HG02763 (cell line): ENCODE data around the gene HERPUD1.
"Not testable (repeated sequence)": the region's sequence is repeated elsewhere in the genome, so short reads cannot be mapped to it uniquely, and the experiment has no call there.

Experiments used
- ATAC-seq: cut with Tn5 transposase; IDR thresholded peaks from one replicate; pipeline ENCODE4 v1.9.1; 2021; ENCODE audit warnings: mild to moderate bottlenecking, moderate library complexity; ENCODE audit not compliant: unreplicated experiment

HERPUD1 gene, protein sequence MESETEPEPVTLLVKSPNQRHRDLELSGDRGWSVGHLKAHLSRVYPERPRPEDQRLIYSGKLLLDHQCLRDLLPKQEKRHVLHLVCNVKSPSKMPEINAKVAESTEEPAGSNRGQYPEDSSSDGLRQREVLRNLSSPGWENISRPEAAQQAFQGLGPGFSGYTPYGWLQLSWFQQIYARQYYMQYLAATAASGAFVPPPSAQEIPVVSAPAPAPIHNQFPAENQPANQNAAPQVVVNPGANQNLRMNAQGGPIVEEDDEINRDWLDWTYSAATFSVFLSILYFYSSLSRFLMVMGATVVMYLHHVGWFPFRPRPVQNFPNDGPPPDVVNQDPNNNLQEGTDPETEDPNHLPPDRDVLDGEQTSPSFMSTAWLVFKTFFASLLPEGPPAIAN

DNA sequence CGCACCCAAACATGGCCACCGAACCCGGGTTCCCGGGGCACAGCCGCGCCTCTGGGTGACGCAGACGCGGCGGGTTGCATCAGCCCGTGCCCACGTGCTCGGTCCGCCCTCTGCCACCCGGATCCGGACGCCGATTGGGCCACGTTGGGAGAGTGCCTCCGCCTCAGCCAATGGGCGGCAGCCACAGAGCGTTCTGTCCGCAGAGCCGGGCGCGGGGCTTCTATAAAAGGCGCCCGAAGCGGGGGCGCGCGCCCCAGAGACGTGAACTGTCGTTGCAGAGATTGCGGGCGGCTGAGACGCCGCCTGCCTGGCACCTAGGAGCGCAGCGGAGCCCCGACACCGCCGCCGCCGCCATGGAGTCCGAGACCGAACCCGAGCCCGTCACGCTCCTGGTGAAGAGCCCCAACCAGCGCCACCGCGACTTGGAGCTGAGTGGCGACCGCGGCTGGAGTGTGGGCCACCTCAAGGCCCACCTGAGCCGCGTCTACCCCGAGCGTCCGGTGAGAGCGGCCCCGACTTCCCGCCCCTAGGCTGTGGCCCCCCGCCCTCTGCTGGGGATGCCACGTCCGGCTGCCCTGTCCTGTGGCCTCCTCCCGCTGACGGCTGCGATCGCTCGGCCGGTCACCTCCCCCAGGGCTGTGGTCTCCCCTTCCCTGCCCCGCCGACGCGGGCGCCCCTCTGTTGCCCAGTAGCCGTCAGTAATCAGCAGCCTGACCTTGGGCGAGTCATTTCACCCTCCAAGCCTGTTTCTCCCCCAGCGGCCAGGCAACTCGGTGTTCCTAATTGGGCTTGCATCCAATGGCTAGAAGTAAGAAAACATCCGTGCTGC, at the start of gene HERPUD1:
Gene HERPUD1, plus strand, starts transcription at position 251 of the 829 bp plus-strand sequence. Its CDS starts 103 bp downstream, at position 354.
- peak; percentile 91 for ATAC-seq

DNA sequence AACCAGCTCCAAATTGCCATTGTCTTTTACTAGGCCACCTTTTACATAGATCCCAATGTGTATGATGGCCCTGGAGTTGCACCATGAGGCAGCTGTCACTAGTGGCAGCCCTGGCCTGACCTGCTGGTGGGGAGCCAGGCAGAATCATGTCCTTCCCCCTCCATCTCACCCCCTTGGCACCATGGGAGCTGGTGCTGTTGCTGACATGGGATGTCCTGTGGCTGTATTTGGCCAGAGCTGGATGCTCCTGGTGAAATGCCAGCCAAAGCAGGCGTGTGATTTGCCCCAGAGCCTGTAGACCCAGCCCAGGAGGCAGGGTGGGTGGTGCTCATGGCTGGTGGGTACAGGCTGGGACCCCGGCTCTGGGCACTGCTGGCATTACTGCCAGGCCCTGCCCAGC, 48.4 kb upstream of the HERPUD1 start:
- no peak for ATAC-seq

DNA sequence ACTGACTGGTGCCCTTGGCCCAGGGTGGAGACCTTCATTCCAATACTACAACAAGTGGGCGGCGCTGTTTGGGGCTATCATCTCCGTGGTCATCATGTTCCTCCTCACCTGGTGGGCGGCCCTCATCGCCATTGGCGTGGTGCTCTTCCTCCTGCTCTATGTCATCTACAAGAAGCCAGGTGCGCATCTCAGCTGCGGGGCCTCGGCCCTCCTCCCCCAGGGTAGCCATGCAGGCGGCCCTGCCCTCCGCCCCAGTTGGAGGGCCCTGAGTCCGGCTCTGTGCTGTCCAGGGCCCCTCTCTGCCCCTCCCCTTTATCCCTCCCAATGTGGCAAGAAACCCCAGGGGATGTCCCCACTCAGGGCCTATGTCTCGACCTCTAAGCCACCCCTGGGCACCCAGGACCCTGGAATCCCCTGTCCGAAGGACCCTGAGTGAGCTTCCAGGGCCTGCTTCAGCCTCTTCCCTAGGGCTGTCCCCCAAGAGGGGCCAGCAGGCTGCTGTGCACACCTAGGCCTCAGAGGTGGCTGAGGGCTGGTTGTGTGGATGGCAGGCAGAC, 47.8 kb upstream of the HERPUD1 start:
- no peak for ATAC-seq

GRCh38 chr16:56884929-56885328, 47.0 kb upstream of the HERPUD1 start:
- not testable (repeated sequence) for ATAC-seq

DNA sequence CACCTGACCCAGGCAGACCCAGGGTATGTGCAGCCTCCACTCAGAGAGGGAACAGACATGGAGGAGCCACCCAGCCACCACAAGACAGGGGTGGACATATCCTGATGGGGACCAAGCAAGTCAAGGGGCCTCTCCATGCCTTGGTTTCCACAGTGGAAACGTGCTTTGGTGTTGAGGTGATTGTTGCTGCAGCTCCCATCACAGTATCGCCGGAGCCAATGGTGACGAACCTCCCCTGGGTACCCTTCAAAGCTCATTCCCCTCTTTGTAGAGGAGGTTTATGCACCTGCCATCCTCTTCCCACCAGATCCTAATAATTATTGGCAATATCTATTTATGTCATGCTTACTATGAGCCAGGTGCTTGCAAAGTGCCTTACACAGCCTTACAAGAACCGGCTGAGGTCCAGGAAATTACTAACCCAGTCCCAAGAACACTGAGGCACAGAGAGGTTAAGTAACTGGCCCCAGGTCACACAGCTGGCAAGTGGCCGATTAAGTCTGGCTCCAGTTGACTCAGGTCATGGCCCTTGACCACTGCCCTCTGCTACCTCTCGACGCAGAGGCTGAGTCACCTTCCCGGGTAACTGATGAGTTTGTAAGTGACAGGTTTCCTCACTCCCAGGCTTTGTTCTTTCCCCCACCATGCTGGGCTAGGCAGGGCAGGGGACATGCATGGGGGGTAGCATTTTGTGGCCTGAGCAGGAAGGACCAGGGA, 46.3 kb upstream of the HERPUD1 start:
- ATAC-seq = no peak

DNA sequence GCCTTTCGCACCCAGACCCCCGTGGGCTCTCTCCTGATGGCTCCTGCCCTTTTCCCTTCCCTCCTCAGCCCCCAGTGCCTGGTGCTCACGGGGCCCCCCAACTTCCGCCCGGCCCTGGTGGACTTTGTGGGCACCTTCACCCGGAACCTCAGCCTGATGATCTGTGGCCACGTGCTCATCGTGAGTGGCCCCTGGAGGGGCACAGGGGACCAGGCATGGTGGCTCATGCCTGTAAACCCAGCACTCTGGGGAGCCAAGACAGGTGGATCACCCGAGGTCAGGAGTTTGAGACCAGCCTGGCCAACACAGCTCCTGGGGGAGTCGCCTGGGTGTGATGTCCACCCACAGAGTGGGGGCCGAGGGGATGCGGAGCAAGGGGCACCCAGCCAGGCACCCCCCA, 45.6 kb upstream of the HERPUD1 start:
- no peak for ATAC-seq

GRCh38 chr16:56886826-56887225, 45.1 kb upstream of the HERPUD1 start:
- ATAC-seq = no peak

GRCh38 chr16:56888806-56889205, 43.1 kb upstream of the HERPUD1 start:
- no peak for ATAC-seq

GRCh38 chr16:56889206-56889605, 42.7 kb upstream of the HERPUD1 start:
- no peak for ATAC-seq

DNA sequence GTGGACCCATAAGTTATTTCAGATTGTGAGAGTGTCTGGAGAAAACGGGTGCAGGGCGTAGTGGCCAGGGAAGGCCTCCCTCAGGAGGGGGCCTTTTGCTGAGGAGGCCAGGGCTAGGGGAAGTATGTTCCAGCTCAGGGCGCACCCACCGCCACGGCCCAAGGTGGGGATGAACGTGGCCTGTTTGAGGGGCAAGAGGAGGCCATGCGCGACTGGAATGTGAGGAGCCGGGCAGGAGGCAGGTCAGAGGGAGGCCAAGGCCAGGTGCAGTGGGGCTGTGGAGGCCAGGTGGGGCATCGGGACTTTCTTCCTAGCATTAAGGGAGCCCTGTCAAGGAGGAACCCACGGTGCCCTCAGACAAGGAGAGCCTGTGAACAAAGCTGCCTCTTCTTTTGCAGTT, 40.3 kb upstream of the HERPUD1 start:
- ATAC-seq = no peak

DNA sequence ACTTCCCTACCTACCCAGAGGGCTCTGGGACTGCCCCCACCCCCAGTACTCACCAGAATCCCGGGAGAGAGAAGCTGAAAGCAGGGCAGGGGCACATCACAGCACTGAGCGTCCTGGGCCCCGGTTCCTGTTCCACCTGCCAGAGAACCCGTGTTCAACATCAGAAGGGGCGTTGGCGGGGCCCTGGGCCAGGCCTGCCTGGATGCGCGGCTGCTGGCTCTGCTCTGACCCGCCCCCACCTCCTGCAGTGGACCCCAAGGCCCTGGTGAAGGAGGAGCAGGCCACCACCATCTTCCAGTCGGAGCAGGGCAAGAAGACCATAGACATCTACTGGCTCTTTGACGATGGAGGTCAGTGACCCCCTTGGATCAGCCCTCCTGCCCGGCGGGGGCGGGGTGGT, 39.2 kb upstream of the HERPUD1 start:
- no peak for ATAC-seq

DNA sequence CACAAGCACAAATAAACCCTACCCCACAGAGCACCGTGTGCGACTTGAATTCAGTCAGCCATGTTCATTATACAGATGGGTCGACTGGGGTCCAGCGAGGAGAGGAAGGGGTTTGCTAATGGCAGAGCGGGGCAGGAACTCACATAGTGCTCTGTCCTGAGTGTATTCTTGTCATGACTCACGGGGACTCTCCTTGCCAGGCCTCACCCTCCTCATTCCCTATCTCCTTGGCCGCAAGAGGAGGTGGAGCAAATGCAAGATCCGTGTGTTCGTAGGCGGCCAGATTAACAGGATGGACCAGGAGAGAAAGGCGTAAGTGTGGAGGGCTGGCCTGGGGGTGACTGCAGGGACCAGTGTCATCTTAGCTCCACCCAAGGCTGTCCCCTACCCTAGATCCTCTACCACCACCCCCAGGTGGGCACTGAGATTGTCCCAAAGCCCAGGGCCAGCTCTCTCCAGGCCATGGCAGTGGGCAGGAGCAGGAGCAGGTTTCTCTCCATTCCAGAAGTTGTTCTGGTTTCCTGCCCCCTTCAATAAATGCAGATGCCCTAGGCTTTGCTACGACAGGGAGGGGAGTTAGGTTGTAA, 37.5 kb upstream of the HERPUD1 start:
- ATAC-seq = no peak

DNA sequence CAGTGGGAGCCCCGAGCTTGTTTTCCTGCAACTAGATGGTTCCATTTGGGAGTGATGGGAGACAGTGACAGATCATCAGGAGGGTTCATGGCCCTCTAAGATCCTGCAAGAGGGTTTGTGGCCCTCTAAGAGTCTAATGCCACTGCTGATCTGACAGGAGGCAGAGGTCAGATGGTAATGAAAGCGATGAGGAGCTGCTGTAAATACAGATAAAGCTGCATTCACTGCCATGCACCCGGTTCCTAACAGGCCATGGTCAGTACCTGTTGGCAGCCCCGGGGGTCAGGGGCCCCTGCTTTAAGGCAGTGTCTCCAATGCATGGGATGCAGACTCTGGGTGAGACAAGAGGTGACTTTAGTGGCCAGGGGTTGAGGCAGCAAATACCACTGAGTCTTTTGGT, 36.1 kb upstream of the HERPUD1 start:
- ATAC-seq = no peak

DNA sequence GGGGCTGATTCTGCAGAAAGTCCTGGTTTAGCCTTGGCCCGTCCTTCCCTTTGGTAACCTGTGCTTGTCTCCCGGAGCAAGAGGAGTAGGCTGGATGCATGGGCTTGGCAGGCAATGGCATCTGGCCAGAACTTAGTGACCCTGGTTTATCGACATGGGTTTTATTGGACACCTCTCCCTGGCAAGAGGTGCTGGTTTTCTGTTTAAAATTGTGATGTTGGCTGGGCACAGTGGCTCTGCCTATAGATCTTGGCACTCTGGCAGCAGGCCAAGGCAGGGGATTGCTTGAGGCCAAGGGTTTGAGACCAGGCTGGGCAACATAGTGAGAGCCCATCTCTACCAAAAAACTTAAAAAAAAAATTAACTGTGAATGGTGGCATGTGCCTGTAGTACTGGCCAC, 35.7 kb upstream of the HERPUD1 start:
- ATAC-seq = no peak

GRCh38 chr16:56897026-56897799, 34.7 kb upstream of the HERPUD1 start:
- no peak for ATAC-seq

DNA sequence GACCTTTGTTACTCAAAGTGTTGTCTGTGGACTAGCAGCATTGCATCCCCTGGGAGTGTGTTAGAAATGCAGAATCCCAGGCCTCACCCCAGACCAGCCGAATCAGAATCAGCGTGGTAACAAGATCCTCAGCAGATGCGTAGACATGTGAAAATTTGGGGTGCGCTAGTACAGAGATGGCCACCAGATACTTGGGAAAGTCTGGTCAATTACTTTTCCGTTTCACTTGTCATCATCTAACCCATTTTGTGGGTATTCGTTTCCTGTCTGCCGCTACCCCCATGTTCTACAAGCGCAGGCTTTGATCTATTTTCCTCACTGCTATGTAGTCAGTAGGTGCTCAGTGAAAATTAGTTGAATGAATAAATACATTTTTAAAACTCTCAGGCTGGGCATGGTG, 33.1 kb upstream of the HERPUD1 start:
- no peak for ATAC-seq

- ATAC-seq = no peak
Measured at GRCh38 chr16:56903866-56904265, 28.1 kb upstream of the HERPUD1 start.

DNA sequence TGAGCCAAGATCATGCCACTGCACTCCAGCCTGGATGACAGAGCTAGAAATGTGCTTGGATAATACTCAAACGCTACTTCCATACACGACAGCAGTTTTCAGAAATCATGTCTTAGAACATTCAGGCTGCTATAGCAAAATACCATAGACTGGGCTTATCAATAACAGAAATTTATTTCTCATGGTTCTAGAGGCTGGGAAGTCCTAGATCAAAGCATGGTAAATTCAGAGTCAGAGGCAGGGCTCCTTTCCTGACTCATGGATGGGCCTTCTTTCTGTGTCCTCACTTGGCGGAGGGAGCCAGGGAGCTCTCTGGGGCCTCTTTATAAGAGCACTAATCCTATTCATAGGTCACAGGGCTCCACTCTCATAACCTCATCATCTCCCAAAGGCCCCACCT, 24.5 kb upstream of the HERPUD1 start:
- ATAC-seq = no peak

- no peak for ATAC-seq
Measured at GRCh38 chr16:56909527-56909979, 22.4 kb upstream of the HERPUD1 start.

GRCh38 chr16:56910112-56910511, 21.8 kb upstream of the HERPUD1 start:
- no peak for ATAC-seq
